Measurements from ENCODE around the gene KIF11.
A peak's percentile ranks its signal among the peaks of the same experiment; 100 is the strongest.
"Not testable (repeated sequence)": the region's sequence is repeated elsewhere in the genome, so short reads cannot be mapped to it uniquely, and the experiment has no call there.

KIF11 gene

DNA sequence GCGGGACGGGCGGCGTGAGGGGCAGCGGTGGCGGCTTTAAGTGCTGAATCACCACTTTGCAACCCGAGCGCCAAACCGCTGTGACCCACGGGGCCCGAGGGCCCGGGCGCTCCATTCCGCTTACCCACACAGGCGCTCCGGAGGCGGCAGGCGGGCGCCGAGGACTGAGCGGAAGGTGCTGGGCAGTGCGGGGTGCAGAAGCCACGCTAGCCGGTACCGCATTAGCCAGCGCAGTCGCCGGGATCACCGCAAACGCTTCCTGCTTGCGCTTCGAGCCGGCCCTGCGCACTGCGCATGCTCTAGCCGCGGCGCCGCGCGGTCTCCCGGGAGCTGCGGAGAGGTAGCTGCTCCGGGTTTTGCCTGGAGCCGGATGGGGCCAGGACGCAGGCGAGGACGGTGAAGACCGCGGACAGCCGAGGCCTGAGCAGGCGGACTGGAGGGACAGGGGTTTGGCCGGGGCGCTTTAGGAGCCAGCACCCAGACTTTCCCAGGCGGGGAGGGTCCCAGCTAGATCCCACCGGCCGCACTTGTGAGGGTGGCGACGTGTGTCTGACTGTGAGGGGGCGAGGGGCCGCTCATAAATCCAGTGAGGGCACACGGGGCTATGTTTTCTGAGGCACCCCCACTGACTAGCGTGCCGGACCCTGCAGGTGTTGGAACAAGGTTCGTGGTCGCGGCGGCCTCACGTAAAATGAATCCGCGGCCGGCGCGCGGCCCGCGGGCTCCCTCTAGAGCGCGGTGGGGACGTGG lies 19.0 kb upstream of the KIF11 start, which contains the start of gene IDE:
Gene IDE, minus strand, starts transcription at position 296 of the 750 bp plus-strand sequence. Its CDS starts 74 bp downstream, at position 222.
- H3K27me3 Mint-ChIP-seq = no peaks in the 10 kb centered on the region
- peak within 1 kb of the TSS; percentile 89 for H3K4me3 Mint-ChIP-seq
- H3K27ac Mint-ChIP-seq = peak within 1 kb of the TSS; percentile 82
- no peaks in the 10 kb centered on the region for H3K9me3 Mint-ChIP-seq
- H3K36me3 Mint-ChIP-seq = peaks cover 4% of the 10 kb centered on the region
- peaks cover 41% of the 10 kb centered on the region for H3K4me1 Mint-ChIP-seq

DNA sequence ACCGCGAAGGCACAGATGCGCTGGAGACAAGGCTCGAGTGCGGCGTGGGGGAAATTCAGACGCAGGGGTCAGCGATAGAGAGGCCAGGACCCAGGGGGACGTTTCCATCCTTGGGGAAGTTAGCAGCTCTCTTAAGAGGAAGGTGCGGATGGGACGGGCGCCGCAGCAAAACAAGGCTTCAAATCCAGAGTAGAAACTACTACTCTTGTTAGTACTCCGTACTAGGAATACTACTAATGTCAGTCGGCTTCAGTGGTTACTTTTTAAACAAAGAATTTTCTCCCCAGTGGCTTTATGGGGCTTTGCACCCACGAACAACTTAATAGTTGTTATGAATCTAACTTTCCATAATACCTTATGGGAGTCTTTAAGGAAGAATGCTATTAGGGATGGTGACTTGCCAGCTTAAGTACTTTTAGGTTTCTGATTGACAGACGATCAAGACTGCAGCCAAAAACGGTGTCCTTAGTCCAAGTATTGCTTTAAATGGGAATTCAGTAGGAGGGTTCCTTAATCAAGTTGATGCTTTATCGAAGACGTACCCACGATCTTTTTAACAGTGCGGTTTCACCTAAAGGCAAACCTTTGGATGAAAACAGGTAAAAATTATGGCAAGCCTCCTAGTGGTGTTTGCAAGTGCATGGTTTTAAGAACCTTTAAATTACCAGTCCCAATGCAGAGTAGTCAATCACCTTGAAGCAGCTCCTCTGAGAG lies 18.2 kb upstream of the KIF11 start:
- Mint-ChIP-seq H3K4me3 (peak overlapping the region; percentile 88), H3K36me3 (no peaks in the 10 kb centered on the region), H3K27ac (peak overlapping the region; percentile 82), H3K4me1 (peaks cover 36% of the 10 kb centered on the region), H3K27me3 (no peaks in the 10 kb centered on the region), H3K9me3 (no peaks in the 10 kb centered on the region)

DNA sequence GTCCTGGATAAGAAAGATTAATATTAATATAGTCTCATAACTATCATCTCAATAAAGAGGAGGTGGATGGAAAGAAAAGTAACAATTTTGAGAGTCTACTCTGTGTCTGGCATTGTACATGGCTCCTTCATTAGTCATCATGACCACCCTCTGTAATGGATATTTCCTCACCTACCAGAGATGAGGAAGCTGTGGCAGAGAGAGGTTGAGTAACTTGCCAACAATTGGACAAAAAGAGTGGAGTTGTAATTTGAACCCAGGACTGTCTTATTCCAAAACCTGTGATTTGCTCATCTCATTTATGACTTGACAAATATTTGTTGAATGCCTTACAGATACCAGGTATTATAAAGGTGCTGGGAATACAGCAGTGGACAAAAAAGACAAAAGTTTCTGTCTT lies 17.0 kb upstream of the KIF11 start:
- Mint-ChIP-seq H3K27me3 (no peaks in the 10 kb centered on the region), H3K9me3 (no peaks in the 10 kb centered on the region), H3K4me3 (no peak overlapping the region), H3K36me3 (no peaks in the 10 kb centered on the region), H3K4me1 (peaks cover 28% of the 10 kb centered on the region), H3K27ac (no peak overlapping the region)

DNA sequence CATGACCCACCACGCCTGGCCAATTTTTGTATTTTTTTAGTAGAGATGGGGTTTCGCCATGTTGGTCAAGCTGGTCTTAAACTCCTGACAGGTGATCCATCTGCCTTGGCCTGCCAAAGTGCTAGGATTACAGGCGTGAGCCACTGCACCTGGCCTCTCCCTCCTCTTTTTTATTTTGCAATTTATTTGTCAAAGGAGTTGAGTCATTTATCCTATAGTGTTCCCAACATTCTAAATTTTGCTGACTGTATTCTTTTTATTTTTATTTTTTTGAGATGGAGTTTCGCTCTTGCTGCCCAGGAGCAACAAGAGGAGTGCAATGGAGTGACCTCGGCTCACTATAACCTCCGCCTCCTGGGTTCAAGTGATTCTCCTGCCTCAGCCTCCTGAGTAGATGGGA lies 10.6 kb upstream of the KIF11 start:
- H3K27me3 Mint-ChIP-seq, H3K27ac Mint-ChIP-seq, H3K4me1 Mint-ChIP-seq, H3K36me3 Mint-ChIP-seq, H3K9me3 Mint-ChIP-seq, H3K4me3 Mint-ChIP-seq: not testable (repeated sequence)

DNA sequence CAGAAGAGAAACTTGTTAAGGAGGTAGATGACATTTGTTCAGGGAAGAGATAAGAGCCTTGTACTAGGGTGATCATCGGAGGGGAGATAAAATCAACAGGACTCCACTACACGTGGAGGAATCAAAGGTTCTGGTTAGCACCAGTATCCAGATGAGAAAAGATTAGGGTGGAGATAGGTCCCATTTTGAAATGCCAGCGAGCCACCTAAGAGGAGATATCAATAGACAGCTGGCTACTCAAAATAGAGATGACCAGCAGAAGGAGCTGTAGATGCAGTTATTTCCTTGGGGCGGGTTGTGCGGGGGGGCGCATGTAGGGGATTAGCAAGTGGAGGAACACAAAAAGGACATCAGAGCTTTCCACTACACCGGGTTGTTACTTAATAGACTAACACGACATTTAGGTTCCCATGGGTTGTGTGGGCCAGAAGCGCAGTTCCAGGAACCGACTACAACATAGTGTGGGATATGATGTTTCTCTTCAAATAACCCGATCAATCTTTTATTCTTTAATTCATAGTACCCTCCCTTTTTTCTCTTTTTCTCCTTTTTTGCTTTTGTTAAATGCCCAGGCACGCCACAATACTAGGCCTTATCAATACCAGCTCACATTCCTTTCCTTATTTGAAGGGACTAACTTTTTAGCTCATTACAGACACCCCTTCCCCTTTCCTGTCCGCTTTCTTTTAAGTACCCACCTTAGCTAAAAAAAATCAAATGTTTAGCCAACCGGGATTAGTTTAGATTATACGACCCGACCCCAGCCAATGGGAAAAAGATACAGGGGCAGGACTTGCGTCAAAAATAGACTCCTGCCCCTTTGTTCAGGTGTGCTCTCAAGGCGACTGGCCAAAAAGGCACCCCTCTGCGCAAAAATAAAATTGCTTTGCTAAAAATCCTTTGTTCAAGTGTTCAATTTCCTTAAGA lies 2.0 kb upstream of the KIF11 start:
- peak overlapping the region; percentile 100 for H3K4me3 Mint-ChIP-seq
- no peaks in the 10 kb centered on the region for H3K9me3 Mint-ChIP-seq
- H3K36me3 Mint-ChIP-seq = no peaks in the 10 kb centered on the region
- peak overlapping the region; percentile 97 for H3K27ac Mint-ChIP-seq
- H3K4me1 Mint-ChIP-seq = peaks cover 24% of the 10 kb centered on the region
- no peaks in the 10 kb centered on the region for H3K27me3 Mint-ChIP-seq

DNA sequence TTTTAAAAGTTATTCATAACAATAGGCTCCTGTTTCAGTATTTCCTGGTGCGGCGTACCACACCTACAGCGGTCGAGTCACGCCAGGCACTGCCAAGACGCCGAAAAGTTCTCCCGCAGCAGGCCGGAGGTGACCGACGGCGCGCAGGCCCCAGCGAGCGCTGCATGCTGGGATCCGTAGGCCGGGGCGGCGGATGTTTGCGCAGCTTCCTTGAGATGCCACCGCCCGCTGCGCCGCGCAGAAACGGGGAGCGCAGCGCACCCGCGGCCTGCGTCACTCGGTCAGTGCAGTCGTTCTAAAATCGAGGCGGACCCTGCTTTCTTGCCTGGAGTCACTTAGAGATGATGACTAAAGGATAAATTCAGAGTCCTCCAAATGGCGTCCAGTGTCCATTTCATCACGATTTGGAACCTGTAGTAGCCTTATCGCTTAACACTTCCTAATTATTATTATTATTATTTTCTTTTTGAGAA lies 1.3 kb upstream of the KIF11 start:
- Mint-ChIP-seq H3K9me3 (no peaks in the 10 kb centered on the region), H3K4me3 (peak overlapping the region; percentile 100), H3K4me1 (peaks cover 24% of the 10 kb centered on the region), H3K27me3 (no peaks in the 10 kb centered on the region), H3K27ac (peak overlapping the region; percentile 97), H3K36me3 (no peaks in the 10 kb centered on the region)

DNA sequence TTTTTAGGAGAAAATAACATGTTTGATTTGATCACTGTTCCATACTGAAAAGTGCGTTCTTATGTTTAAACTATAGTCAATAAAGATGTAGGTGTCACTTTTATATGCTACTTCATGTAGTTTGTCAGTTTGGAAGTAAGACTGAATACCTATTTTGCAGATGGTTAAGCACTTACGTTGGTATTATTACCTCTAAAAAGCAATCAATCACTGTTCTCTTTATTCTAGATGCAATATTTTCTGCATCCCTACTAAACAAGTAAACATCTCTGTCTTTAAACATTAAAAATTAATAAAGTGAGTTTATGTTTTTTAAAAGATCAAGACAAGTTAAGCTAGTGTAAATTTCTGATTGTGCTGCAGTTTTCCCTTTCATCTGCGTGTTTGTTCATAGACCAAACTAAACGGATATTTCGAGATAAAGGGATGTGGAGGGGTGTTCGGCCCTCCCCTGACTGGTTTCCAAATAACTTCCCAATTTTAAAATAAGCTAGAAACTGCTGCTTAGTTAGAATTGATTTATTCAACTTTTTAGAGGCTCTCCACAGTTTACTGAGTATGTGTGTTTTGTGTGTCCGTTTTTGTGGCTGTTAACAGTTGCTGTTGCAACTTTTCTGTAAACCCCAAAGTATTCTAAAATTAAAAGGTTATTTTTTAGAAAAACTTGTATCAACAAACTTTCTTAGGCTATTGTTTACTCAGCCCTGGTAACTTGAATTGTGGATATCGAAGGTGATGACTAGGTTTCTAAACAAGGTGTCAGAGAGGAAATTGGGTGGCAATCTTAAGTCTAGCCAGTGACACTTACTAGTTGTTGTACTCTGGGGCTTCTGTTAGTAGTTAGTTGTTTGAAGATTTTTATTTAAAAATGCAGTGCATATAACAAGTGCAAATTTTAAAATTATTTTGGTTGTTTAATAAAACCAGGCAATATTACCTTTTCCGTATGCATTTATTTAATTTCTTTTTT lies 974 bp downstream of the KIF11 start:
- Mint-ChIP-seq H3K27ac (no peak overlapping the region), H3K9me3 (no peaks in the 10 kb centered on the region), H3K27me3 (no peaks in the 10 kb centered on the region), H3K36me3 (no peaks in the 10 kb centered on the region), H3K4me3 (peak overlapping the region; percentile 100), H3K4me1 (peaks cover 24% of the 10 kb centered on the region)

GRCh38 chr10:92595505-92595904 lies 2.6 kb downstream of the KIF11 start:
- H3K4me1 Mint-ChIP-seq = peaks cover 20% of the 10 kb centered on the region
- H3K36me3 Mint-ChIP-seq = no peaks in the 10 kb centered on the region
- no peaks in the 10 kb centered on the region for H3K27me3 Mint-ChIP-seq
- no peaks in the 10 kb centered on the region for H3K9me3 Mint-ChIP-seq
- no peak overlapping the region for H3K27ac Mint-ChIP-seq
- H3K4me3 Mint-ChIP-seq = no peak overlapping the region

DNA sequence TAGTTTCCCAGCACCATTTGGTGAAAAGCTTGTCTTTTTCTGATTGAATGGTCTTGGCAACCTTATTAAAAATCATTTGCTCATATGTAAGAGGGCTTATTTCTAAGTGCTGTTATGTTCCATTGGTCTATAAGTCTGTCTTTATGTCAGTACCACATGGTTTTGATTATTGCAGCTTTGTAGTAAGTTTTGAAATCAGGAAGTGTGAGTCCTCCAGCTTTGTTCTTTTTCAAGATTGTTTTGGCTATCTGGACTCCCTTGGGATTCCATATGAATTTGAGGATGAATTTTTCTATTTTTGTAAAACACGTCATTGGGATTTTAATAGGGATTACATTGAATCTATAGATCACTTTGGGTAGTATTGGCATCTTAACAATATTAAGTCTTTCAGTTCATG lies 5.4 kb downstream of the KIF11 start:
- Mint-ChIP-seq H3K4me1 (peaks cover 14% of the 10 kb centered on the region), H3K9me3 (no peaks in the 10 kb centered on the region), H3K27ac (no peak overlapping the region), H3K4me3 (no peak overlapping the region), H3K36me3 (no peaks in the 10 kb centered on the region), H3K27me3 (no peaks in the 10 kb centered on the region)

- H3K9me3 Mint-ChIP-seq = no peaks in the 10 kb centered on the region
- H3K36me3 Mint-ChIP-seq = peaks cover 6% of the 10 kb centered on the region
- peaks cover 19% of the 10 kb centered on the region for H3K4me1 Mint-ChIP-seq
- H3K4me3 Mint-ChIP-seq = no peak overlapping the region
- H3K27ac Mint-ChIP-seq = no peak overlapping the region
- H3K27me3 Mint-ChIP-seq = no peaks in the 10 kb centered on the region
Observed at GRCh38 chr10:92604841-92605240, 11.9 kb downstream of the KIF11 start.

GRCh38 chr10:92615515-92615914 lies 22.6 kb downstream of the KIF11 start:
- Mint-ChIP-seq H3K9me3 (no peaks in the 10 kb centered on the region), H3K27me3 (no peaks in the 10 kb centered on the region), H3K36me3 (peaks cover 1% of the 10 kb centered on the region), H3K4me3 (no peak overlapping the region), H3K4me1 (no peaks in the 10 kb centered on the region), H3K27ac (no peak overlapping the region)

GRCh38 chr10:92619368-92619767 lies 26.4 kb downstream of the KIF11 start:
- no peaks in the 10 kb centered on the region for H3K4me1 Mint-ChIP-seq
- H3K27ac Mint-ChIP-seq = no peak overlapping the region
- H3K4me3 Mint-ChIP-seq = no peak overlapping the region
- H3K9me3 Mint-ChIP-seq = no peaks in the 10 kb centered on the region
- peaks cover 4% of the 10 kb centered on the region for H3K36me3 Mint-ChIP-seq
- H3K27me3 Mint-ChIP-seq = no peaks in the 10 kb centered on the region

DNA sequence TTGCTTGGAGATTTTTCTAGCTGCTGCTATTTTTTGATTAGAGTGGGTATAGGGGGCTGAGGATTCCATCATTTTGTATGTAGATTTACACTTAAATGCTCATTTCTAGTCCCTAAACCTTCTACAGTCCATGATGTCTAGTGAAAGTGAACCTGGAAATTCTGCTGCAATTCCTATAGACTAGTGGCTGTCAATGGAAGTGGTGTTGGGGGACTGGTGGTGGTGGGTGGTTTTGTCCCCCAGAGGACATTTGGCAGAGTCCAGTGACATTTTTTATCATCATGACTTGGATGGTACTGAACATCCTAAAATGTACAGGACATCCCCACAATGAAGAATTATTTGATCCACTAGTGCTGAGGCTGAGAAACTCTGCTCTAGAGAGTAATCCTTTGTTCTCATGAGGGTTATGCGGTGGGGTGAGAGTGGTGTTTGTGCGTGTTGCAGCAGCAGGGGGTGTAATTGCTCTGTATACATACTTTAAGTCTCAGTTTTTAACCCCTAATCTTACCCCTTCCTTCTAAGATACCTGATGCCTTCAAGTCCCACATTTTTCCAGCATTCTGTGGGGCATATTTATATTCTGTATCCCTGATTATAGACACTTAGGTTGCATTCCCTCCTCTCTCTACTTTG lies 35.0 kb downstream of the KIF11 start:
- Mint-ChIP-seq H3K36me3 (peaks cover 3% of the 10 kb centered on the region), H3K4me1 (no peaks in the 10 kb centered on the region), H3K9me3 (peaks cover 4% of the 10 kb centered on the region), H3K4me3 (no peak overlapping the region), H3K27me3 (no peaks in the 10 kb centered on the region), H3K27ac (no peak overlapping the region)

DNA sequence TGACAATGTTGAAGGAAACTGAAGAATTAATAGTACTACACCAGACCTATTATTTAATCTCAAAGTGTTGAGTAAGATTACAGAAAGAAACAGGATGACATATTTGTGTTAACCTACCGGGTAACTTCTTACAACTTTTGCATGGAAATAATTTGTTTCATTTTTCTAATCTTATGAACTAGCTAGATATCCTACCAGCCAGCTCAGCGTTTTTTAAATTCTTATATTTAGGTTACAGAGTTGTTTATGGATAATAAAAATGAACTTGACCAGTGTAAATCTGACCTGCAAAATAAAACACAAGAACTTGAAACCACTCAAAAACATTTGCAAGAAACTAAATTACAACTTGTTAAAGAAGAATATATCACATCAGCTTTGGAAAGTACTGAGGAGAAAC lies 37.0 kb downstream of the KIF11 start:
- no peaks in the 10 kb centered on the region for H3K4me1 Mint-ChIP-seq

More for the DNA sequence above, 37.0 kb downstream of the KIF11 start:
- Mint-ChIP-seq H3K9me3 (peaks cover 4% of the 10 kb centered on the region), H3K4me3 (no peak overlapping the region), H3K27ac (no peak overlapping the region), H3K27me3 (no peaks in the 10 kb centered on the region), H3K36me3 (peaks cover 2% of the 10 kb centered on the region)
